B cell (primary cell): ENCODE data around the gene RHOT2. TPM values are rescaled to one million over a fixed set of nuclear protein-coding genes. Genes with fewer than 3 reads are reported as not detected.

Experiments
- ATAC-seq: fragments of 200-7000 bp; cut with Tn5 transposase; one replicate; pipeline ENCODE4 v1.10.0; 2021; ENCODE audit warnings: low read depth, mild to moderate bottlenecking, moderate number of reproducible peaks, moderate library complexity
- CTCF ChIA-PET: fragments of 350-600 bp; sonication (Branson Sonifier 250); formaldehyde crosslinking; loops from one replicate; lab custom pipeline; 2021; ENCODE audit warnings: antibody characterized with exemption, inconsistent platforms; lab: Charles Lee
- POLR2A ChIA-PET: fragments of 350-600 bp; sonication (Branson Sonifier 250); formaldehyde crosslinking; loops from one replicate; lab custom pipeline; 2021; ENCODE audit warnings: antibody characterized with exemption; lab: Charles Lee
- DNase-seq: peaks from one replicate; pipeline ENCODE4 v3.0.0; 2013
- H2AFZ ChIP-seq: 2 replicates; pipeline ENCODE4 v1.6.1; 2012; ENCODE audit warnings: mild to moderate bottlenecking, low read depth, low read length; ENCODE audit not compliant: insufficient read depth, poor library complexity, severe bottlenecking
- H3K27ac ChIP-seq, 2 donors: 1 replicate in 1 of 2; 2 replicates in 1 of 2; pipeline ENCODE4 v1.5.1; 2012 to 2013; ENCODE audit warnings: low read length in 2 of 2, mild to moderate bottlenecking in 2 of 2, moderate library complexity in 1 of 2
- H3K27me3 ChIP-seq, 4 experiments: fragments of 200-600 bp in 1 of 4; sonication (generic) in 1 of 4; replicated peaks in 1 of 4; 1 replicate in 2 of 4; 2 replicates in 2 of 4; pipeline versions ENCODE4 v1.6.1 to v1.7.0; 2013 to 2016; ENCODE audit warnings: low read length in 3 of 4, mild to moderate bottlenecking in 2 of 4, mixed read lengths in 1 of 4, moderate library complexity in 1 of 4; ENCODE audit not compliant: insufficient read depth in 4 of 4, control insufficient read depth in 3 of 4; ENCODE audit errors: control extremely low read depth in 1 of 4
- H3K36me3 ChIP-seq, 2 experiments: replicated peaks in 1 of 2; 1 replicate in 1 of 2; 2 replicates in 1 of 2; pipeline versions ENCODE4 v1.6.1 to v1.7.1; 2013; ENCODE audit warnings: low read length in 1 of 2; ENCODE audit not compliant: insufficient read depth in 2 of 2, control insufficient read depth in 1 of 2; ENCODE audit errors: control extremely low read depth in 1 of 2, extremely low read depth in 1 of 2
- H3K4me1 ChIP-seq, 2 donors: fragments of 200-600 bp in 1 of 2; sonication (generic) in 1 of 2; 1 replicate in 1 of 2; 2 replicates in 1 of 2; pipeline versions ENCODE4 v1.5.1 to v1.6.1; 2013 to 2017; ENCODE audit warnings: low read length in 2 of 2; ENCODE audit not compliant: control insufficient read depth in 2 of 2, insufficient read depth in 2 of 2
- H3K4me2 ChIP-seq: replicated peaks from 2 replicates; pipeline ENCODE3; 2012; ENCODE audit warnings: mild to moderate bottlenecking, low read depth, low read length; ENCODE audit not compliant: poor library complexity, severe bottlenecking
- H3K4me3 ChIP-seq, 5 experiments: fragments of 200-600 bp in 1 of 5; sonication (generic) in 1 of 5; 1 replicate in 3 of 5; 2 replicates in 2 of 5; pipeline versions ENCODE4 v1.5.1 to v1.7.0; 2011 to 2016; ENCODE audit warnings: low read length in 4 of 5, mild to moderate bottlenecking in 4 of 5, low read depth in 2 of 5, control low read depth in 1 of 5, moderate library complexity in 1 of 5; ENCODE audit not compliant: insufficient read depth in 1 of 5; ENCODE audit errors: control extremely low read depth in 1 of 5, extremely low read depth in 1 of 5
- H3K79me2 ChIP-seq: fragments of 200-600 bp; sonication (generic); one replicate; pipeline ENCODE4 v1.6.0; 2016; ENCODE audit warnings: low read length; ENCODE audit not compliant: control insufficient read depth, insufficient read depth
- H3K9ac ChIP-seq: fragments of 200-600 bp; sonication (generic); 2 replicates; pipeline ENCODE4 v1.6.1; 2017; ENCODE audit warnings: mild to moderate bottlenecking, low read length, moderate library complexity
- H3K9me3 ChIP-seq, 3 donors: one replicate each; pipeline versions ENCODE4 v1.6.1 to v1.7.1; 2013; ENCODE audit warnings: low read length in 2 of 3; ENCODE audit not compliant: control insufficient read depth in 2 of 3, insufficient read depth in 1 of 3; ENCODE audit errors: control extremely low read depth in 1 of 3
- H4K20me1 ChIP-seq: 2 replicates; pipeline ENCODE4 v1.6.0; 2012; ENCODE audit warnings: mild to moderate bottlenecking, low read length; ENCODE audit not compliant: insufficient read depth, control insufficient read depth, poor library complexity, severe bottlenecking
- H3K27ac Mint-ChIP-seq: one replicate; pipeline ENCODE4 v1.8.0; 2021; ENCODE audit warnings: mixed read lengths
- H3K27me3 Mint-ChIP-seq: one replicate; pipeline ENCODE4 v1.8.0; 2021; ENCODE audit warnings: mixed read lengths
- H3K4me1 Mint-ChIP-seq: one replicate; pipeline ENCODE4 v1.8.0; 2021; ENCODE audit warnings: mixed read lengths
- H3K4me3 Mint-ChIP-seq: one replicate; pipeline ENCODE4 v1.8.0; 2021; ENCODE audit warnings: mixed read lengths
- H3K9me3 Mint-ChIP-seq: one replicate; pipeline ENCODE4 v1.8.0; 2022; ENCODE audit warnings: mixed read lengths; ENCODE audit not compliant: insufficient read depth
- EZH2 ChIP-seq: IDR thresholded peaks from 2 replicates; pipeline ENCODE4 v1.6.1; 2012; ENCODE audit warnings: borderline replicate concordance, low read depth, mild to moderate bottlenecking, moderate library complexity, low read length; ENCODE audit not compliant: insufficient read depth, poor library complexity, severe bottlenecking
- WGBS: methylation state at CpG from one replicate; pipeline ENCODE4 v1.1.5; 2013; ENCODE audit warnings: missing lambda C conversion rate; ENCODE audit not compliant: insufficient coverage; 5-methylcytosine and 5-hydroxymethylcytosine counted together
- intact Hi-C: fragments of 100-400 bp; cut with micrococcal nuclease; formaldehyde crosslinking; loops from one replicate; pipeline ENCODE4 v1.10.0; 2022
- polyA plus RNA-seq: library from polyadenylated mRNA; depleted of rRNA; stranded (reverse); fragments of >200 nt; gene quantifications from 2 replicates; pipeline ENCODE4 v1.2.3, GENCODE V29; 2012
- total RNA-seq, 2 donors: library from RNA; stranded (reverse); fragments of 120-200 nt in 1 of 2; gene quantifications; 1 replicate in 1 of 2; 2 replicates in 1 of 2; pipeline versions ENCODE4 v1.2.3 to v1.2.4, GENCODE V29; 2013 to 2022
- TF ChIP-seq, protein P1 (sequence below): fragments of 200-600 bp; IDR thresholded peaks from one replicate; pipeline ENCODE4 v1.8.0; 2022; ENCODE audit warnings: antibody characterized with exemption, mild to moderate bottlenecking

Gene RHOT2
- total and polyA plus RNA-seq, 2 donors (not counting 1 experiment from before 2014, with no cell fraction given): 207 to 461 TPM

DNA sequence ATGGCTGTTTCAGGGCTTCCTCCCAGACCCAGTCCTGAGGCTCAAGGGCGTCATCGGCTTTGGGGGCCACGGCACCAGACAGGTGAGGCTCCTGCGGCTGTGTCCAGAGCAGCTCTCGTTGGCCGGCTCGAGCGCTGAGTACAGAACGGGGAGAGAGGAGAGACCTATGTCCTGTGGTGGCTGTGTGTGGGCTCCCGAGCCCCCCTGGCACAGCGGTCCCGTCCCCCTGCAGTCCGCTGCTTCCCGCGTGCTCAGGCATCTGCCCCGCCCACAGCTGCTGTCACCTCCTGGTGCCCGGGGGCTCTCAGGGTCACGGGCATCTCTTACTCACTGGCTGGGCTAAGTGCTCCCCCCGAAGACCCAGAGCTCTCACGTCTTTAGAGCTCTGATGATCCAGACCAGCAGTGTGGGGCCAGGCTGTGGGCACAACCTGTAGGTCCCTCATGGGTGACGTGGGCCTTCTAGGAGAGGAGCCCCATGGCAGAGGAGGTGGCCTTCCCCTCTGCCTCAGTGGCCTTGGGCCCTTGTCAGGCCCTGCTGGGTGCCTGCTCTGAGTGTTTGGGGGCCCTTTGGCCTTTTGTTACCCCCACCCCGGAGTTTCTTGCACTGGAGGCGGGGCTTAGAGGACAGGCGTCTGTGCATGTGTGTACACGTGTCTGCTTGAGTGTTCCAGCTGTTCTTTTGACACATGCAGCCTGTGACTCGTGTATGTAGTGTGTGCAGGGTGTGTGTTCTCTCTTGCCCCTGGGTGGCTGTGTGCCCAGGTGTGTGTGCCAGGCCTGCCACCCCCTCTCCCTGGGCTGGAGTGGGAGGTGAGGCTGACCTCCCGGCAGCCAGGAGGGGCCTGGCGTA, 15.3 kb upstream of the RHOT2 start:
- TF ChIP-seq EZH2: no peak
- TF ChIP-seq, protein P1, sequence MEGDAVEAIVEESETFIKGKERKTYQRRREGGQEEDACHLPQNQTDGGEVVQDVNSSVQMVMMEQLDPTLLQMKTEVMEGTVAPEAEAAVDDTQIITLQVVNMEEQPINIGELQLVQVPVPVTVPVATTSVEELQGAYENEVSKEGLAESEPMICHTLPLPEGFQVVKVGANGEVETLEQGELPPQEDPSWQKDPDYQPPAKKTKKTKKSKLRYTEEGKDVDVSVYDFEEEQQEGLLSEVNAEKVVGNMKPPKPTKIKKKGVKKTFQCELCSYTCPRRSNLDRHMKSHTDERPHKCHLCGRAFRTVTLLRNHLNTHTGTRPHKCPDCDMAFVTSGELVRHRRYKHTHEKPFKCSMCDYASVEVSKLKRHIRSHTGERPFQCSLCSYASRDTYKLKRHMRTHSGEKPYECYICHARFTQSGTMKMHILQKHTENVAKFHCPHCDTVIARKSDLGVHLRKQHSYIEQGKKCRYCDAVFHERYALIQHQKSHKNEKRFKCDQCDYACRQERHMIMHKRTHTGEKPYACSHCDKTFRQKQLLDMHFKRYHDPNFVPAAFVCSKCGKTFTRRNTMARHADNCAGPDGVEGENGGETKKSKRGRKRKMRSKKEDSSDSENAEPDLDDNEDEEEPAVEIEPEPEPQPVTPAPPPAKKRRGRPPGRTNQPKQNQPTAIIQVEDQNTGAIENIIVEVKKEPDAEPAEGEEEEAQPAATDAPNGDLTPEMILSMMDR: no peak
- WGBS: 94% methylated on average over 28 of the region's 28 CpGs
- H3K27me3 Mint-ChIP-seq: no peaks in the 10 kb centered on the region
- ChIA-PET POLR2A (no interaction called here), CTCF (no interaction called here)
- no peak overlapping the region for H3K27ac Mint-ChIP-seq
- peaks cover under 1% of the 10 kb centered on the region for H3K79me2 ChIP-seq
- intact Hi-C loops: no loop called here
- no peaks in the 10 kb centered on the region for H3K9me3 Mint-ChIP-seq
- no peak overlapping the region for H3K27ac ChIP-seq
- peaks cover 10% of the 10 kb centered on the region for H3K4me1 Mint-ChIP-seq
- no peak overlapping the region for H2AFZ ChIP-seq
- no peak for DNase-seq
- H3K4me2 ChIP-seq: no peak overlapping the region
- H3K4me1 ChIP-seq: peaks cover 14 to 17% of the 10 kb centered on the region in 2 donors
- peaks cover 4% of the 10 kb centered on the region for H4K20me1 ChIP-seq
- H3K36me3 ChIP-seq: no peaks in the 10 kb centered on the region
- H3K4me3 Mint-ChIP-seq: no peak overlapping the region
- H3K4me3 ChIP-seq: no peak overlapping the region
- peaks cover 0 to 2% (median 0%) of the 10 kb centered on the region in 3 donors for H3K9me3 ChIP-seq
- H3K9ac ChIP-seq: no peak overlapping the region
- no peaks in the 10 kb centered on the region for H3K27me3 ChIP-seq
- no peak for ATAC-seq

- ChIA-PET CTCF (no interaction called here), POLR2A (no interaction called here)
- Mint-ChIP-seq H3K27me3 (no peaks in the 10 kb centered on the region), H3K4me1 (peaks cover 1% of the 10 kb centered on the region), H3K4me3 (no peak overlapping the region), H3K27ac (no peak overlapping the region), H3K9me3 (no peaks in the 10 kb centered on the region)
- Histone ChIP-seq H3K4me3 (no peak overlapping the region), H3K27me3 (no peaks in the 10 kb centered on the region), H4K20me1 (no peaks in the 10 kb centered on the region), H3K4me2 (no peak overlapping the region), H3K4me1 (peaks cover 5 to 6% of the 10 kb centered on the region in 2 donors), H3K9ac (no peak overlapping the region), H3K27ac (no peak overlapping the region), H2AFZ (no peak overlapping the region), H3K79me2 (no peaks in the 10 kb centered on the region), H3K36me3 (no peaks in the 10 kb centered on the region), H3K9me3 (no peaks in the 10 kb centered on the region)
- TF ChIP-seq, protein P1: no peak
- TF ChIP-seq EZH2: no peak
- ATAC-seq (no peak), DNase-seq (no peak)
- WGBS: 98% methylated on average over 9 of the region's 12 CpGs
- intact Hi-C loops: no loop called here
These were observed 13.9 kb upstream of the RHOT2 start for GRCh38 chr16:654034-654433.
